Glomerular visceral epithelial cell (primary cell): ENCODE measurements around the gene HLA-DQB1.
"Not testable (repeated sequence)": the region's sequence is repeated elsewhere in the genome, so short reads cannot be mapped to it uniquely, and the experiment has no call there.

Source experiments
- DNase-seq: peaks from one replicate; pipeline ENCODE4 v3.0.0-alpha.2; 2016; ENCODE audit errors: extremely low spot score

HLA-DQB1 gene

GRCh38 chr6:32666420-32667300, at the start of gene HLA-DQB1:
TSS of gene HLA-DQB1 (minus strand) at chr6:32666657. CDS start at chr6:32666607, 50 bp downstream.
- peak; percentile 20 for DNase-seq

- DNase-seq: no peak
Measured at GRCh38 chr6:32713241-32713640, 46.8 kb upstream of the HLA-DQB1 start.

GRCh38 chr6:32709625-32710024, 43.2 kb upstream of the HLA-DQB1 start:
- no peak for DNase-seq

GRCh38 chr6:32705164-32705563, 38.7 kb upstream of the HLA-DQB1 start:
- not testable (repeated sequence) for DNase-seq

- no peak for DNase-seq
Measured at GRCh38 chr6:32703347-32703746, 36.9 kb upstream of the HLA-DQB1 start.

GRCh38 chr6:32700391-32701040, 34.1 kb upstream of the HLA-DQB1 start:
- DNase-seq: peak; percentile 52

GRCh38 chr6:32697031-32697430, 30.6 kb upstream of the HLA-DQB1 start:
- DNase-seq: no peak

GRCh38 chr6:32692019-32692418, 25.6 kb upstream of the HLA-DQB1 start:
- peak; percentile 11 for DNase-seq

- no peak for DNase-seq
Measured at GRCh38 chr6:32689531-32690501, 23.4 kb upstream of the HLA-DQB1 start.

- no peak for DNase-seq
Measured at GRCh38 chr6:32685603-32686002, 19.1 kb upstream of the HLA-DQB1 start.

- no peak for DNase-seq
Measured at GRCh38 chr6:32684246-32684645, 17.8 kb upstream of the HLA-DQB1 start.

- DNase-seq: no peak
Measured at GRCh38 chr6:32680055-32680454, 13.6 kb upstream of the HLA-DQB1 start.

GRCh38 chr6:32679492-32679891, 13.0 kb upstream of the HLA-DQB1 start:
- DNase-seq: no peak

- not testable (repeated sequence) for DNase-seq
Measured at GRCh38 chr6:32674123-32674522, 7.7 kb upstream of the HLA-DQB1 start.

GRCh38 chr6:32671908-32672307, 5.5 kb upstream of the HLA-DQB1 start:
- DNase-seq: not testable (repeated sequence)

- DNase-seq: no peak
Measured at GRCh38 chr6:32669893-32670292, 3.4 kb upstream of the HLA-DQB1 start.

GRCh38 chr6:32669240-32669639, 2.8 kb upstream of the HLA-DQB1 start:
- DNase-seq: no peak

GRCh38 chr6:32668226-32668747, 1.8 kb upstream of the HLA-DQB1 start:
- peak; percentile 29 for DNase-seq

GRCh38 chr6:32665661-32666060, 796 bp downstream of the HLA-DQB1 start:
- no peak for DNase-seq

- no peak for DNase-seq
Measured at GRCh38 chr6:32664827-32665362, 1.6 kb downstream of the HLA-DQB1 start.

GRCh38 chr6:32664354-32664753, 2.1 kb downstream of the HLA-DQB1 start:
- no peak for DNase-seq
